ENCODE results near the gene DNAH7. TPM values are rescaled to one million over a fixed set of nuclear protein-coding genes. Genes with fewer than 3 reads are reported as not detected.

Gene DNAH7
- total and polyA plus RNA-seq, 9 donors, result 0.15 to 0.58 (median 0.25) TPM

DNA sequence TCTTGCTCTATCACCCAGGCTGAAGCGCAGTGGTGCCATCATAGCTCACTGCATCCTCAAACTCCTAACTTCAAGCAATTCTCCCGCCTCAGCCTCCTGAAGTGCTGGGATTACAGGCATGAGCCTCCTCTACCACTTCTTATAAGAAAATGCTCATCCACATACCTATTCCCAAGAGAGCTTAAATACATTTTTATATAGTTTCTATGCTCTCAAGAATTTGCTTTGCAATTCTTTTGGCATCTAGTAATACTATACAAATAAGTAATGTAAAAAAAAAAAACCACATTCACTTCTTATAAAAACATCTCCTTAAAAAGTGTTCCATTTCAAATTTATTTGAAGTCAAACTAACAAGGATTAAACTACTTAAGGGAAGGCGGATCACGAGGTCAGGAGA lies 197.3 kb downstream of the DNAH7 start:
- 100% methylated on average over 2 of the region's 4 CpGs for WGBS (ENCODE audit: insufficient coverage)
- DNase-seq, result no peak
- Histone ChIP-seq H3K4me3 (ENCODE audit: low read length) (no peak overlapping the region), H3K27me3 (ENCODE audit: control insufficient read depth, insufficient read depth, low read length) (no peaks in the 10 kb centered on the region), H3K4me1 (ENCODE audit: control insufficient read depth, insufficient read depth, low read length) (no peaks in the 10 kb centered on the region), H3K36me3 (ENCODE audit: control insufficient read depth, insufficient read depth, low read length) (no peaks in the 10 kb centered on the region), H3K9me3 (replicated peaks; ENCODE audit: control insufficient read depth, low read depth, low read length) (no peaks in the 10 kb centered on the region), H3K27ac (ENCODE audit: low read length) (no peak overlapping the region)

DNA sequence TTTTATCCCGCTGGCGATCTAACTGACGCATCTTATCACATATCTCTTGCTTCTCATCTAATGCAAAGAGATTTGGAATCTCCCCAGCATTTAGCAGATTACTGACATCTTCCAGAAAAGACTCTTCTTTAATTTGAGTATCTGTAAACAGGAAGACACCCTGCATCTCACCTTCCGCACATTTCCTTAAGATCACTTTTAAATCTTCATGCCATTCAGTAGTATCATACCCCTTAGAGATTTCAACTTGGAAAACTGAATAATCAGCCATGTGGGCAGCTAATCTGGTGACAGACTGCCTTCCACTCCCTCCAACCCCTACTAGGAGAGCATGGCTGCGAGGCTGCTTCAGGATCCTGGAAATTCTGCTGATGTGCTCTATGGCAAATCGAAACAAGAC lies 204.3 kb downstream of the DNAH7 start:
- Histone ChIP-seq H3K4me3 (ENCODE audit: low read length) (no peak overlapping the region), H3K27me3 (ENCODE audit: control insufficient read depth, insufficient read depth, low read length) (no peaks in the 10 kb centered on the region), H3K36me3 (ENCODE audit: control insufficient read depth, insufficient read depth, low read length) (no peaks in the 10 kb centered on the region), H3K27ac (ENCODE audit: low read length) (no peak overlapping the region), H3K4me1 (ENCODE audit: control insufficient read depth, insufficient read depth, low read length) (no peaks in the 10 kb centered on the region), H3K9me3 (replicated peaks; ENCODE audit: control insufficient read depth, low read depth, low read length) (no peaks in the 10 kb centered on the region)
- no peak for DNase-seq
- WGBS (ENCODE audit: insufficient coverage), result no CpG with 5 or more reads among the region's 6 CpGs

DNA sequence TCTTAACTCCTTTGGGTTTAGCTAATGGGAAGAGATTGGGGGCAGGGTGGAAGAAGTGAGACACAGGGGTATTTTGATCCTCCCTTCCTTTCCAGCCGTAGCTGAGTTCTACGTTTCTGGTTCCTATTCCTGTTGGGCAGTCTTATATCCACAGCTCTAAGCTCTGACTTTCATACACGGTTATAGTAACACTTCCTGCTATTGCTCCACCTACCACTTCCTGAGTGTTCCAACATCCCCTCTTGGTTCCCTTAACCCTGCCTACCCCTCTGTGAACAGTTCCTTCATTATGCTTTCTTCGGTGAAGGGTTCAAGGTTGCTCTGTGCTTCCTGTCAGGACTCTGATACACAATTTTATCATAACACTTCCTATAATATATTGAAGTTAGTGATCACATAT lies 205.1 kb downstream of the DNAH7 start:
- H3K4me1 ChIP-seq (ENCODE audit: control insufficient read depth, insufficient read depth, low read length), result no peaks in the 10 kb centered on the region
- no peaks in the 10 kb centered on the region for H3K27me3 ChIP-seq (ENCODE audit: control insufficient read depth, insufficient read depth, low read length)
- no peak overlapping the region for H3K4me3 ChIP-seq (ENCODE audit: low read length)
- no peaks in the 10 kb centered on the region for H3K36me3 ChIP-seq (ENCODE audit: control insufficient read depth, insufficient read depth, low read length)
- WGBS (ENCODE audit: insufficient coverage), result 29% methylated on average over 3 of the region's 4 CpGs
- no peaks in the 10 kb centered on the region for H3K9me3 ChIP-seq (replicated peaks; ENCODE audit: control insufficient read depth, low read depth, low read length)
- peak; percentile 10 for DNase-seq
- no peak overlapping the region for H3K27ac ChIP-seq (ENCODE audit: low read length)

DNA sequence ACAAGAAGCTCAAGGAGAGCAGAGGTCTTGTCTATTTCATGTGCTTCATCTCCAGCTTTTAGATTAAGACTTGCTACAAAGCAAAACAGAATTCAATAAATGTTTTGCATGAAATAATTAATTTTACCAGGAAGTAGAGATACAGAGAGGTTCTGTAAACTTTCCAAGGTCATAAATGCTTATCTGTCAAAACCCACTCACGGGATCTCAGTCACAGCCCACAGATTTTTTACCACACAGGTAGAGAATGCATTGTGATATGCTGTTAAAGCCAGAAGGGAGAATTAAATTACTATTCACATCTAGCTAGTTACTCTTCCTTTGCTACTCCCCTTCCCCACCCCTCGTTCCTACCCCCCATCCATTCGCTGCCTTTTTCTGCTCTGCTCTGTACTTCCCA lies 205.5 kb downstream of the DNAH7 start:
- DNase-seq, result no peak
- no peak overlapping the region for H3K4me3 ChIP-seq (ENCODE audit: low read length)
- H3K27ac ChIP-seq (ENCODE audit: low read length), result no peak overlapping the region
- WGBS (ENCODE audit: insufficient coverage), result no CpG with 5 or more reads among the region's 3 CpGs
- no peaks in the 10 kb centered on the region for H3K36me3 ChIP-seq (ENCODE audit: control insufficient read depth, insufficient read depth, low read length)
- H3K9me3 ChIP-seq (replicated peaks; ENCODE audit: control insufficient read depth, low read depth, low read length), result no peaks in the 10 kb centered on the region
- H3K27me3 ChIP-seq (ENCODE audit: control insufficient read depth, insufficient read depth, low read length), result no peaks in the 10 kb centered on the region
- H3K4me1 ChIP-seq (ENCODE audit: control insufficient read depth, insufficient read depth, low read length), result no peaks in the 10 kb centered on the region

DNA sequence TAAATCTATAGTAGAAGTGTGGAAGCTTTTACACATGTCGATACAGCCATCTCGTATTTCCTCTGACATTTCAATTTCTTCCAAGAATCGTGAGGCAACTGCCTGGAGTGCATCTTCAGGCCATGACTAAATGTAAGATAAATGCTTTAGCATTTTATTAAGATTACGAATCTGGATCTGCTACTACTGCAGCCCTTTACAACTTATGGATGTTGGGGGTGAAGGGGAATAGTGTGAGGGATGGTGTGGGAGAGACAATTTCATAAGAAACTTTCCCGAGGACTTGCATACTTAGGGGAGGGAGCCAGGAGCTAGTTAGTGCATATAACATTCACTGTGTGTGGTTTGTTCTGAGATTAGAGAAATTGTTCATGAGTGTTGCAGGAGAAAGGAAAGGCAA lies 206.8 kb downstream of the DNAH7 start:
- Histone ChIP-seq H3K9me3 (replicated peaks; ENCODE audit: control insufficient read depth, low read depth, low read length) (no peaks in the 10 kb centered on the region), H3K27me3 (ENCODE audit: control insufficient read depth, insufficient read depth, low read length) (no peaks in the 10 kb centered on the region), H3K4me3 (ENCODE audit: low read length) (no peak overlapping the region), H3K36me3 (ENCODE audit: control insufficient read depth, insufficient read depth, low read length) (no peaks in the 10 kb centered on the region), H3K4me1 (ENCODE audit: control insufficient read depth, insufficient read depth, low read length) (no peaks in the 10 kb centered on the region), H3K27ac (ENCODE audit: low read length) (no peak overlapping the region)
- DNase-seq, result peak; percentile 9
- 90% methylated on average over 1 of the region's 5 CpGs for WGBS (ENCODE audit: insufficient coverage)

DNA sequence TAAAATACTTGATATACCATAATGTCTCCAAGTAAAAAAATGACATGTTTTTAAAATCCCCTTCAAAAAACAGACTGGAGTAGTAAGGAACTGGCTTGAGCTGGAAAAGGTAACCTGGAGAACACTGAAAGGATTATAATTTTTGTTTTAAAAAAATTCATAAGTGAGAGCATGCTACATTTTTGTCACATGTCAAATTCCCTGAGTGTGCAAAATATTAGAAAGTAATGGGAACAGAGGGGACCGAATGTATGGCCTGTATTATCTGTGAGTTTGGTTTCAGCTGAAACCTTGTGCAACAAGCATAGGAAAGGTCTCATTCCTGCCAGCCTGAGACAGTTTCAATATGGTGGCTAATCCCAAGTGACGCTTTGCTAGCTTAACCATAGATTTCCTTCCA lies 209.1 kb downstream of the DNAH7 start:
- Histone ChIP-seq H3K9me3 (replicated peaks; ENCODE audit: control insufficient read depth, low read depth, low read length) (no peaks in the 10 kb centered on the region), H3K36me3 (ENCODE audit: control insufficient read depth, insufficient read depth, low read length) (no peaks in the 10 kb centered on the region), H3K27ac (ENCODE audit: low read length) (no peak overlapping the region), H3K4me3 (ENCODE audit: low read length) (no peak overlapping the region), H3K4me1 (ENCODE audit: control insufficient read depth, insufficient read depth, low read length) (no peaks in the 10 kb centered on the region), H3K27me3 (ENCODE audit: control insufficient read depth, insufficient read depth, low read length) (no peaks in the 10 kb centered on the region)
- 80% methylated on average over 1 of the region's 2 CpGs for WGBS (ENCODE audit: insufficient coverage)
- no peak for DNase-seq

DNA sequence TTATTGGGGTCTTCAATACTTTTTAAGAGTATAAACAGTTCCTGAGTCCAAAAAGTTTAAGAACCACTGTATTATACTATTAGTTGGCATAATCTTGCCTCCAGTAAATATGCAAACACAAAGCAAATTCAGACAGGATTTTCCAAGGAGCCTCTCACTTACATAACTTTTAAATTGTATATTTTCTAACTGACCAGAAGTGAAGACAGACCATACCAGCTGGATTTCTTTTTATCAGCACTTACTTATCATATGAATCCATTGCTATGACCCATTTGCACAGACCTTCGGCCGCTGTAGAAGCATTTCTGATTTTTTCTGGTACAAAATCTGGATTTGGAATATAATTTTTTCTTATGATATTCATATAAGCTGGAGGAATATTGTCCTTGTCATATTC lies 211.5 kb downstream of the DNAH7 start:
- no peaks in the 10 kb centered on the region for H3K36me3 ChIP-seq (ENCODE audit: control insufficient read depth, insufficient read depth, low read length)
- H3K27me3 ChIP-seq (ENCODE audit: control insufficient read depth, insufficient read depth, low read length), result no peaks in the 10 kb centered on the region
- no peaks in the 10 kb centered on the region for H3K9me3 ChIP-seq (replicated peaks; ENCODE audit: control insufficient read depth, low read depth, low read length)
- H3K4me1 ChIP-seq (ENCODE audit: control insufficient read depth, insufficient read depth, low read length), result no peaks in the 10 kb centered on the region
- no peak for DNase-seq
- H3K4me3 ChIP-seq (ENCODE audit: low read length), result no peak overlapping the region
- no peak overlapping the region for H3K27ac ChIP-seq (ENCODE audit: low read length)
- WGBS (ENCODE audit: insufficient coverage), result no CpG with 5 or more reads among the region's 2 CpGs

DNA sequence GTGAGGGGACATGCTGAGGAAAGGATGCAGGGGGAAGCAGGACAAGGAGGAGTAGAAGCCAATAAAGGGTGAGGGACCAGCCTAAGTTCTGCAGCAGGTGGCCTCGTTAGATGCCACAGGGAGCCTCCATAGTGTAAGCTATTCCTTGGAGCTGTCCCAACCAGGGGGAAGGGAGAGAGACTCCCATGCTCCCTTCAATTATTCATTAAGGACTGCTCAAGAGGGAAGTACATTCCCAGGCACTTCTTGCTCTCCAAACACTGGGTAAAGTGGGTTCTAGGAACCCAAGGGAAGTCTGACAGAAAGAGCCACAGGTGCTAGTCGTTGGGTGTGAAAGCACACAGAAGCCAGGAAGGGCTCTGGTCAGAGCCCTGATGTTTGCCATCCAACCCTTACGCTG lies 217.9 kb downstream of the DNAH7 start:
- Histone ChIP-seq H3K27me3 (ENCODE audit: control insufficient read depth, insufficient read depth, low read length) (no peaks in the 10 kb centered on the region), H3K36me3 (ENCODE audit: control insufficient read depth, insufficient read depth, low read length) (no peaks in the 10 kb centered on the region), H3K27ac (ENCODE audit: low read length) (no peak overlapping the region), H3K9me3 (replicated peaks; ENCODE audit: control insufficient read depth, low read depth, low read length) (no peaks in the 10 kb centered on the region), H3K4me3 (ENCODE audit: low read length) (no peak overlapping the region), H3K4me1 (ENCODE audit: control insufficient read depth, insufficient read depth, low read length) (no peaks in the 10 kb centered on the region)
- 81% methylated on average over 2 of the region's 3 CpGs for WGBS (ENCODE audit: insufficient coverage)
- no peak for DNase-seq

DNA sequence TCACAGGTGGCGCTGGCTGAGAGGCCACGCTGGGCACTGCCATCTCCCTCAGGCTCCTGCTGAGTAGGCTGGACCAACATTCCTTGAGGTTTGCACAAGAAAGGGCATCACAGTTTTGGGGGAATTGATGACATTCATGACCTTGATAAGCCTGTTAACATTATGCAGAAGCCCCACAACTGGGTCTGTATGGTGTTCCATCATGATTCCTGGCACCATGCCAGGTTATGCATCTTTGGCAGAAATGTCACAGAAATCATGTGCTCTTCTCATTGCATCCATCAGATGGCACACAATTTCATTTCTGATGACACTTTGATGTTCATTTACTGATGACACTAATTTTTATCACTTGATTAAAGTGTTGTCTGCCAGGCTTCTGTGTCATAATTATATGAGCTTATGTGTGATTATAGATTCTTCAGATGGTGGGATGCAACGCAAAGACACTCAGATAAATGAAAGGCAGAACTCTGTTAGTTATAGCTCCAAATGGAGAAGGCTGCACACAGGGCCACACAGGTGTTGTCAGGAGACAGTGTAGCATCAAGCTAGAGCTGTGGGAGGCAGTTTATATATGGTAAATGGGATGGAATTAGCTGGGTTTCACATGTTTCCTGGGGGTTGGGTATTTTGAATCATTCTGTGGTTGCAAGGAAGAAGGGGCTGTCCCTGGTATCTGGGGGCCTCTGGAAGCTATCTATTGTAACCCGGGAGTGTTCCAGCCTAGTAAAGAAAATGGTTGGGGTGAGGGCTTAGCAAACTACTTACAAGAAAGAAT lies 220.3 kb downstream of the DNAH7 start:
- no peak overlapping the region for H3K4me3 ChIP-seq (ENCODE audit: low read length)

DNA sequence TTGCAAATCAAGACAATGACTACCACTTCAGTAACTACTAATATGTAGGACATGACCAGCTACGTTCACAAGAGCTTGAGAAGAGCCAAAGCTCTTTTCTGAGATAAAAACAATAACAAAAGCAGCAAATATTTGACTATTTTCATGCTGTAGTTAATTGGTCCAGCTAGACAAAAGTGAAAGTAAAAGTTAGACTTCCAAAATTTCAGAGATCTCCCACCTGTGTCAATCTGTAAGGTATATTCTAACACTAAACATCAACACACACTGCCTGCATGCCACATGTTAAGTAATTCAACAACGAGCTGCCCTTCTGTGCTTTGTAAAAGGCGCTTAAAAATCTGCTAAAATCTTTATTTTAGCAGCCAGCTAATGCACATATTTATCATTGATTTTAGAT lies 225.7 kb downstream of the DNAH7 start:
- no peak for DNase-seq
- Histone ChIP-seq H3K27me3 (ENCODE audit: control insufficient read depth, insufficient read depth, low read length) (no peaks in the 10 kb centered on the region), H3K36me3 (ENCODE audit: control insufficient read depth, insufficient read depth, low read length) (no peaks in the 10 kb centered on the region), H3K27ac (ENCODE audit: low read length) (no peak overlapping the region), H3K9me3 (replicated peaks; ENCODE audit: control insufficient read depth, low read depth, low read length) (no peaks in the 10 kb centered on the region), H3K4me1 (ENCODE audit: control insufficient read depth, insufficient read depth, low read length) (no peaks in the 10 kb centered on the region), H3K4me3 (ENCODE audit: low read length) (no peak overlapping the region)
- no CpG with 5 or more reads among the region's 3 CpGs for WGBS (ENCODE audit: insufficient coverage)

More for the DNA sequence above, 220.3 kb downstream of the DNAH7 start:
- WGBS (ENCODE audit: insufficient coverage), result 90% methylated on average over 2 of the region's 4 CpGs
- Histone ChIP-seq H3K27me3 (ENCODE audit: control insufficient read depth, insufficient read depth, low read length) (no peaks in the 10 kb centered on the region), H3K4me1 (ENCODE audit: control insufficient read depth, insufficient read depth, low read length) (no peaks in the 10 kb centered on the region), H3K36me3 (ENCODE audit: control insufficient read depth, insufficient read depth, low read length) (no peaks in the 10 kb centered on the region), H3K9me3 (replicated peaks; ENCODE audit: control insufficient read depth, low read depth, low read length) (no peaks in the 10 kb centered on the region), H3K27ac (ENCODE audit: low read length) (no peak overlapping the region)
- no peak for DNase-seq

DNA sequence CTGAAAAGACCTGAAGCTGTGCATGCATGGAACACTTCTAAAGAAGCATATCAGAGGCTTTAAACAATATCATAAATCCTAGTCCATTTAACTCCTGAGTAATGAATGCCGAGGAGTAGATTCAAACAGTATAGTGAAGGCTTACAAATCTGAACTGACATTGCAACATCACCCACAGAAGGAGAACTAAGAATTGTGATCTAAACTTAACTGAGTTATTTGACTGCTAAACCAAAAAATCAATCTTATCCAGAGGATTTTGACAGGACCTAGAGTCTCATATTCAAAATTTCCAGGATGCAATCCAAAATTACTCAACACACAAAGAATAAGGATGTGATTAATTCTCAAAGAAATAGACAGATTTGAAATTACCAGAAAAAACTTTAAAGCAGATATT lies 230.6 kb downstream of the DNAH7 start:
- no peaks in the 10 kb centered on the region for H3K36me3 ChIP-seq (ENCODE audit: control insufficient read depth, insufficient read depth, low read length)
- no peak for DNase-seq

More for the DNA sequence above, 230.6 kb downstream of the DNAH7 start:
- no peak overlapping the region for H3K4me3 ChIP-seq (ENCODE audit: low read length)
- no peaks in the 10 kb centered on the region for H3K27me3 ChIP-seq (ENCODE audit: control insufficient read depth, insufficient read depth, low read length)
- no peaks in the 10 kb centered on the region for H3K4me1 ChIP-seq (ENCODE audit: control insufficient read depth, insufficient read depth, low read length)
- H3K27ac ChIP-seq (ENCODE audit: low read length), result no peak overlapping the region
- no CpG with 5 or more reads among the region's 1 CpG for WGBS (ENCODE audit: insufficient coverage)
- H3K9me3 ChIP-seq (replicated peaks; ENCODE audit: control insufficient read depth, low read depth, low read length), result no peaks in the 10 kb centered on the region

Data from muscle of leg (tissue), 11 donors.